ENCODE data around the gene SRRM5.
A peak's percentile ranks its signal among the peaks of the same experiment; 100 is the strongest.
"Not testable (repeated sequence)": the region's sequence is repeated elsewhere in the genome, so short reads cannot be mapped to it uniquely, and the experiment has no call there.

The SRRM5 gene

DNA sequence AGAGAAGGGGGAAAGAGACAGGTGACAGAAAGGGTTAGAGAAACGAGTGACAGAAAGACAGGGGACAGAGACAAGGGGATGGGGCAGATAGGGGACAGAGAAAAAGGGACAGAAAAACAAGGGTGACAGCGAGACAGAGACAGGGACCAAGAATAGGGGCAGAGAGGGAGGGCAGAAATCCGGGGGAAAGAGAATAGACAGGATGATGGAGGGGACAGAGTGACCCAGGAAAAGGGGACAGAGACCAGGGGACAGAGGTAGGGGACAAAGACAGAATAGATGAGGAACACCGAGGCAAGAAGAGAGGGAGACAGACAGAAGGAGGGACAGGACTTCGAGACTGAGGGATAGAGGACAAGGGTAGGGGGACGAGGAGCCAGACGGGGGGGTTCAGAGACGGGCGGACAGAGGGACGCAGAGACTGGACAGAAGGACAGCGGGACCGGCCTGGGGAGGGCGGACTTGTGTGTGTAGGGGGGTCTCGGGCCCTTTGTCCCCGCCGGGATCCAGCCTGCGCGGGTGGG, 27.2 kb downstream of the SRRM5 start:
- no peak for ATAC-seq

DNA sequence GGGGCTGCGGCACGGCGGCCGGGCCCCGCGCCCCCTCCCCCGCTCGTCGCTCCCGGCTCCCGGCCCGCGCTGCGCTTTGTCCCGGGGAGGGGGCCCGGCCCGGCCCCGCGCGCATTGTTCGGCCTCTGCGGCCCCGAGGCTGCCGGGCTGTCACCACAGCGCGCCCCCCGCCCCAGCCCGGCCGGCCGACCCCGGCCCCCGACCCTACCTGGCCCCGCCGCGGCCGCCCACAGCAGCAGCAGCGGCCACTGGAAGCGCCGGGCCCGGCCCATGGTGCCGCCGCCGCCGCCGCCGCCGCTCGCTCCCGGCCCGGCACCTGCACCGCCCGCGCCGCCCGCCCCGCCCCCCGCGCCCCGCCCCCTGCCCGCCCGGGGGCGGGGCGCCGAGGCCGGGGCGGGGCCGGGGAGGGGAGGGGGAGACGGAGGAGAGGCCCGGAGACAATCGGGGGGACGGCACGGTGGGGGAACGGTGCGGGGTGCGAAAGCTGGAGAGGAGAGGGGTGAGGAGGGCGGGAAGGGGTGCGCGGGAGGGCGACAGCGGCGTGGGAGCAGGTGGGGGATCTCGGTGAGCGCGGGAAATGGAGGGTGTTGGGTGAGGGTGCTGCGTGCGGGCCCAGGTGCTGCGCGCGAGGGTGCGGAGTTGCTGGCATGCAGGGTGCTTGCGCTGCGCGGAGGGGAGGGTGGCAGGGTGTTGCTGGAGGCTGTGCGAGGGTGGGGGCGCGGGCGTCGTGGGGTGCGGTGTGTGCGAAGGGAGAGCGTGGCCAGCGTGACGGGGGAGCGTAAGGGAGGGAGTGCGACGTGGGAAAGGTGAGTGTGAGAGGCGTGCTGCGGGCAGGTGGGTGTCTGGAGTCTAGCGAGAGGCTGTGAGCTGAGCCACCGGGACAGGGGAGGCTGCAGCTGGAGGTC, 27.9 kb downstream of the SRRM5 start, which contains the start of gene CADM4:
TSS of gene CADM4 (minus strand) at position 332 of the 905 bp plus-strand sequence. CDS start at position 272, 60 bp downstream.
- peak; percentile 75 to 83 for ATAC-seq

DNA sequence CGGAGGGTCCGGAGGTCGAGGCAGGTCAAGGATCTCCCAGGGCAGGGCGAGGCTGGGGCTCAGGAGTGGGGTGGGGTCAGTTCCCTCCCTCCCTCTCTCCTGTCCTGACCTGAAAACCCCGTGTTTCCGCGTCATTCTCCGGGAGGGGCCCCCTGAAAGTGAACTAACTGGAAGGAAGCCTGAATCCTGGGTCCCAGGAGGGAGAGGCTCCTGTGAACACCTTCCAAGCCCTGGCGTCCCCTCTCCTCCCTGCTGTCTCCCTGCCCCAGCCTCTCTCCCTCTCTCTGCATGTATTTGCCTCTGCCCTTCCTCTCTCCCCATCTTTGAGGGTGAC, 28.5 kb downstream of the SRRM5 start:
- ATAC-seq: no peak

DNA sequence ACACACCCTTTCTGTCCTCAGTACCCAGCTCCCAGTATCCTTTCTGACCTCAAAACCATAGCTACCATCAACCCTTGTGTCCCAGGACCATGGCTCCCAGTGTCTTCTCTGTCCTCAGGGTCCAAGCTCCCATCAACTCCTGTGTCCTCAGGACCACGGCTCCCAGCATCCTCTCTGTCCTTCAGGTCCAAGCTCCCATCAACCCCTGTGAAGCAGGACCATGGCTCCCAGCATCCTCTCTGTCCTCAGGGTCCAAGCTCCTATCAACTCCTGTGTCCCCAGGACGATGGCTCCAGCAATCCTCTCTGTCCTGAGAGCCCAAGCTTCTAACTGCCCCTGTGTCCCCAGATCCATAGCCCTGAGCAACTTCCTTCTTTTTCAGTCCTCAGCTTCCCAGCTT, 29.4 kb downstream of the SRRM5 start:
- no peak for ATAC-seq

DNA sequence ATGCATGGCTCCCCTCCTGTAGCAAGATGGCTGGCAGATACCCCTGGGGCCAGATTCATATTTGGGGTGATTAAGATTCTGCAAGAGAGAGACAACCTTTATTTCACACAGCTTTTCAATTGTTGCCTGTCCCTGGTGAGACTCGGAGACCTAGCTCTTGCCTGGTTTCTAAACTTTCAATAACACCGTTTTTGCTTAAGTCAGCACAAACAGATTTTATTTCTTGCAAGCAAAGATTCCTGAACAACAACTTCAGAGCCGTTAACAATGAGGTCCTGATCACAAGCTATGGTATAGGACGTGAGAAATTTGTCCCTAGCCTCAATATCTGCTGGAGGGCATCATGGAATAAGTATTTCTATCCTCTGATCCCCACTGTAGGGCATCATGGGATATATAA, 30.6 kb downstream of the SRRM5 start:
- no peak for ATAC-seq

DNA sequence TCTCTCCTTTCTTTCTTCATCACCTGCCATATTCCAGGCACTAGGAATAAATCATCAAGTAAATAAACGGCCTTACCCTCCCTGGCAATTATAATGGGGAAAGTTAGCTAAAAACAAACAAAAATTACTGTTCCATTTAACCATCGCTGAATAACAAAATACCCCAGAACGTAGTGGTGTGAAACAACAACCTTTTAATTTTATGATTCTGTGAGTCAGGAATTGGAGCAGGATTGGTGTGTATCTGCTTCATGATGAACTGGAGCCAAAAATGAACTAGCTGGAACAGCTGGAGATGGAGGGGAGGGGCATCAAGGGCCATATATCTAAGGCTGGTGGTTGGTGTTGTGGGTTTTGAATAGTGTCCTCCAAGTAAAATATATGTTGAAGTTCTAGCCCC, 31.4 kb downstream of the SRRM5 start:
- ATAC-seq: no peak

DNA sequence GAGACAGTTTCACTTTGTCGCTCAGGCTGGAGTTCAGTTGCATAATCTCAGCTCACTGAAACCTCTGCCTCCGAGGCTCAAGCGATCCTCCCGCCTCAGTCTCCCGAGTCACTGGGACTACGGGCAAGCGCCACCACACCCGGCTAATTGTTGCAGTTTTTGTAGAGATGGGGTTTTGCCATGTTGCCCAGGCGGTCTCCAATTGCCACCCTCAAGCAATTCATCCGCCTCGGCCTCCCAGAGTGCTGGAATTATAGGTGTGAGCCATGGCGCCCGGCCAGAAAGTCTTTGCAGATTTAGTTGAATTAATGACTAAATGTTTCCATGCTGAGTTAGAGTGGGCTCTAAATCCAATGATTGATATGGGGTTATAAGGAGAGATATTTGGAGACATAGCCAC, 32.3 kb downstream of the SRRM5 start:
- ATAC-seq: no peak

DNA sequence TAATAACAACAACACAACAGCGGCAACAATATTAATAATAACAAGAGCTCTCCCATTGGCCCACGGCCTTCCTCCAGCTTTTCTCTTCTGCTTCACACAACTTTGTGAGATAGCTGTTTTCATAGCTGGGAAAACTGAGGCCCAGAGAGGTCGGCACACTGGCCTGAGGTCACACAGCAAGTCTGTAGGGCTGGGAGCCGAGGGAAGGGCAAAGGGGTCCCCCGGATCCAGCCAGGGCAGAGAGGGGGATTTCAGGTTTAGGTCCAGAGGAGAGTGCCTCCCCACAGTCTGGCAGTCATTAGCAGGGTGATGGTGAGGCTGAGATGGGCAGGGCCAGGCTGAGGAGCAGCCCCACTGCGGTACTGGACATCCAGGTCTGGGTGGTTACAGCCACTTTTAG, 36.7 kb downstream of the SRRM5 start:
- ATAC-seq: no peak

DNA sequence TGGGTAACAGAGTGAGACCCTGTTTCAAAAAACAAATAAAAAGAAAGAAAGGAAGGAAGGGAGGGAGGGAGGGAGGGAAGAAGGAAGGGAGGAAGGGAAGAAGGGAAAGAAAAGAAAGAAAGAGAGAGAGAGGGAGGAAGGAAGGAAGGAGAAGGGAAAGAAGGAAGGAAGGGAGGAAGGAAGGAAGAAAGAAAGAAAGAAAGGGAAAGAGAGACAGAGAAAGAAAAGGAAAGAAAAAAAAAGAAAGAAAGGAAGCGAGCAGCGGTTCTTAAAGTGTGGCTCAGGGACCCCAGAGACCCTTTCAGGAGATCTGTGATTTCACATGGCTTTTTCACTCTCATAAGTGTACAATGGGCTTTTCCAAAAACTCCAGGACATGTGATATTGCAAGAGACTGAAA, 37.6 kb downstream of the SRRM5 start:
- ATAC-seq: no peak

DNA sequence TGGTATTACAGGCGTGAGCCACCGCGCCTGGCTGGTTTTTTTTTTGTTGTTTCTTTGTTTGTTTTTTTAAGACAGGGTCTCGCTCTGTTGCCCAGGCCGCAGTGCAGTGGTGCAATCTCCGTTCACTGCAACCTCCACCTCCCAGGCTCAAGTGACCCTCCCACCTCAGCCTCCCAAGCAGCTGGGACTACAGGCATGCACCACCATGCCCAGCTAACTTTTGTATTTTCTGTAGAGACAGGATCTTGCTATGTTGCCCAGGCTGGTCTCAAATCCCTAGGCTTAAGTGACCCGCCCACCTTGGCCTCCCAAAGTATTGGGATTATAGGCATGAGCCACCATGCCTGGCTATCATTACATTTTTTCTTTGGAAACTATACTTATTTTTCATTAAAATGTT, 38.4 kb downstream of the SRRM5 start:
- ATAC-seq: not testable (repeated sequence)

DNA sequence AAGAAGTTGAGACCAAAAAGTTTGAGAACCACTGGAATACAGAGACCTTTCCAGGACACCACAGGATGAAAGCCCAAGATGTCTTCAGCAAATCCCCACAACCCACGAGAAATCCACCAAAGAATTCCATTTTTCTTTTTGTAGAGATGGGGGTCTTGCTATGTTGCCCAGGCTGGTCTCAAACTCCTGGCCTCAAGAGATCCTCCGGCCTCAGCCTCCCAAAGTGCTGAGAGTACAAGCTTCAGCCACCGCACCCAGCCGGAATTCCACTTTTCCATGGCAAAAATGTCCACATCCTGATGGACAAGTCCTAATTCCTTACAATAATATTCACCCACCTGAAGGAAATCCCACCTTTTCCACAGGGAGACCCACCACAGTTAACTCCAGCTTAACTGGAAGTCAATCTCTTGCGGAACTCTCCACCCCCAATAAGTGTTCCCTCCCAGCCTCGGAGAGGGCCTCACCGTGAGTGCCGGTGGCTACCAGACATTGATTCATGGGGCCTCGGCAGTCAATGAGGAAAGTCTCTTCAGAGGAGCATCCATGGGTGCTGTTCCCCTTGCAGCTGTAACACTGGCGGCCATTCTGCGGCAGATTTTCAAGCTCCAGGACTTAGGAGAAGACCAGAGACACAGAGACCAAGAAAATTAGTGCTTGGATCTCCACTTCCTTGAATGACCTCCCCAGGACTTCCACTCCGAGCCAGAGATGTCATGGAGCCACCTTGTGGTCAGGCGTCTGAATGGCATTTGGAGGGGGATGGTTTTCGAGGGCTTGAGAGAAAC, 40.1 kb downstream of the SRRM5 start:
- ATAC-seq: peak in 1 of 2 donors; percentile 30

DNA sequence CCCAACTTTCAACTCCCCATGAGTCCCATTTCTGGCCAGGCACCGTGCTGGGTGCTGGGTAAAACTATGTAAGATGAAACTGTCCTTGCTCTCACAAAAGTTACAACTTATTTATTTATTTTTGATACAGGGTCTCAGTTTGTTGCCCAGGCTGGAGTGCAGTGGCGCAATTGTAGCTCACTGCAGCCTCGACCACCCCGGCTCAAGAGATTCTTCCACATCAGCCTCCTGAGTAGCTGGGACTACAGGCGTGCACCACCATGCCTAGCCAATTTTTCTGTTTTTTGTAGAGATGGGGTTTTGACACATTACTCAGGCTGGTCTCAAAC, 40.6 kb downstream of the SRRM5 start:
- no peak for ATAC-seq

DNA sequence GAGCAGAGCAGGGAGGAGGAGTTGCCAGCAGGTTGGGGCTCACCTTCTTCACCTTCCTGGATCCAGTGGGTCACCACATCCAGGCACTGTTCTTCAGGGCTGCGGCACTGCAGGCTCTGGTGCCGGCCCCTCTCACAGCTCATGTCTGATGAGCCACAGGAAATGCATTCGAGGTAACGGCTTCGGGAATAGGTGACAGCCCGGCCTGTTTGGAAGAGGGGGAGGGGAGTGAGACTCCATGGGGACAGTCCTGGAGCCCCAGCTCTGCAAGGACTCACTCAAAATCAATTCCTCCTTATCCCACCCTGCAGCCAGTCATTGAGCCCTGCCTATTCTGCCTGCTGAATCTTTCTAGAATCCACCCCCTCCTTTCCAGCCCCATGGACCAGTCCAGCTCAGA, 44.5 kb downstream of the SRRM5 start:
- ATAC-seq: no peak

DNA sequence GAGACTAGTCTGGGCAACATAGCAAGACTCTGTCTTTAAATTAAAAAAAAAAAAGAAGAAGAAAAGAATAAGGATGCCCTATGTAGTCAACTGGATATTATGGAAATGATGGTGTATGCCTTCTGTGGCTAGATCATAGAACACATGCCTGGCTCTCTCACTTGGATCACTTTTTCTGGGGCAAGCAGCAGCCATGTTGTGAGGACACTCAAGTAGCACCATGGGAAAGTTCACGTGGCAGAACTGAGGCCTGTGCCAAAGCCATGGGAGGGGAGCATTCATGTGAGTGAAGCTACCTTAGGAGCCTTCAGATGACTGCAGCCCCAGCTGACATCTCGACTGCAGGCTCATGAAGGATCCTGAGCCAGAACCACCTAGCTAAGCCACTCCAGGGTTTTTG, 46.1 kb downstream of the SRRM5 start:
- ATAC-seq: no peak

DNA sequence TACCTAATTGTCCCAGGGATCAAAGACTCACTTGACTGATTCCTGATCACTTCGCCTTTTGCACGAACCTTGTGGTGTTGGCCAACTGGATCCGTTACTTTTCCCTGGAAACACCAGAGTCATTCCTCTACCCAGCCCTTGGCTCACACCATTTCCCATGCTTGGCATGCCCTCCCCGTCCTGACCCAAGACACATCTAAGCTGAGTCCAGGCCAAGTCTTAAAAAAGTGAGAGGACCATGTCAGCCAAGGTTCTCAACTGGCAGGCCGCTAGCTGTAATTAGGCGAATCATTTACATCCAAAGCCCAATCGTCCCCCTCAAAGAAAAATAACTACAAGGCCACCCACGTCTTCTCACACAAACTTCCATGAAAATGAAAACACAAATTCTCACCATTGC, 46.6 kb downstream of the SRRM5 start:
- no peak for ATAC-seq

DNA sequence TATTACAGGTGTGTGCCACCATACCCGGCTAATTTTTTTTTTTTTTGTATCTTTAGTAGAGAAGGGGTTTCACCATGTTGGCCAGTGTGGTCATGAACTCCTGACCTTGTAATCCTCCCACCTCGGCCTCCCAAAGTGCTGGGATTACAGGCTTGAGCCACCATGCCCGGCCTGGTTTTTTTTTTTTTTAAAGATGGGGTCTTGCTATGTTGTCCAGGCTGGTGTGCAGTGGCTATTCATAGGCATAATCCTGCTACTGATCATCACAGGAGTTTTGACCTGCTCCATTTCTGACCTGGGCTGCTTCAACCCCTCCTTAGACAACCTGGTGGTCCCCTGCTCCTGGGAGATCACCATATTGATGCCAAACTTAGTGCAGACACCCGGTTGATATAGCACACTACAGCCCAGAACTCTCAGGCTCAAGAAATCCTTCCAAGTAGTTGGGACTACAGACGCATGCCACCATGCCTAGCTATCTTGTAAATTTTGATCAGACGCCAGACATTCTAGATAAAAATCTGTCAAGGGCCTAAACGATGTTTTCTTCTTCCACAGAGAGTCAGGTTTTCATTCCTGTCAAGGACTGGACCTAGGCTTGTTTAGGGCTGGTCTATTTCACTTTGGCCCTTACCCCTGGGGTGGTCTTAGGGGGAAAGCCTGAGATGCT, 48.5 kb downstream of the SRRM5 start:
- ATAC-seq: no peak

DNA sequence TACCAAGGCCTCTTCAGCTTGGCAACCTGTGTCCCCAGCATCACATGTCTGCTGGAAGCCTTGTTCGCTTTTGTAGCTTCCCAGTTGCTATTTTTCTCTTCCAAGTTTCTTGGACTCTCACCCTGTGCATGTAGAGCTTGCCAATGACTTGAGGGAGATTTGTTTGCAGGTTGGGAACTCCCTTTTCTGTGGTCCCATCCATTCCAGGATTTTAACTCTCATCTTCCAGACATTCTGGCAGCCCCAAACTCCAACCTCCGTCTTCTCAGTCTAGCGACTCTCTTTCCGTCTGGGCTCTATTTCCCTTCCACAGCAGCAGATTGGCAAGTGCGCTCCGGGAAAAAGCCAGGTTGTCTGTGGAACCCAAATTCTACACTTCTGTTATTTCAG, 49.1 kb downstream of the SRRM5 start:
- ATAC-seq: no peak

DNA sequence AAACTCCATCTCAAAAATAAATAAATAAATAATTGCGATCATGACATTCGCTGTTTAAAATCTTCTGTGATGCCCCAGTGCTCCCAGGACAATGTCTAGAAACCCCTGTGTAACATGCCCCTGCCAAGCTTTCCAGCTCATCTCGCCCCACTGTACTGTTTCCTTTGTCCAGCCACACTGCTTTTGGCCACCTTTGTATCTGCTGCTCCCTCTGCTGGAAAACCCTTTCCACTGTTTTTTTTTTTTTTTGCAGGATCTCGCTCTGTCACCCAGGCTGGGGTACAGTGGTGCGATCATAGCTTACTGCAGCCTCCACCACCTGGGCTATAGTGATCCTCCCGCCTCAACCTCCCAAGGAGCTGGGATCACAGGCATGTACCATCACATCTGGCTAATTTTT, 50.6 kb downstream of the SRRM5 start:
- ATAC-seq: no peak

DNA sequence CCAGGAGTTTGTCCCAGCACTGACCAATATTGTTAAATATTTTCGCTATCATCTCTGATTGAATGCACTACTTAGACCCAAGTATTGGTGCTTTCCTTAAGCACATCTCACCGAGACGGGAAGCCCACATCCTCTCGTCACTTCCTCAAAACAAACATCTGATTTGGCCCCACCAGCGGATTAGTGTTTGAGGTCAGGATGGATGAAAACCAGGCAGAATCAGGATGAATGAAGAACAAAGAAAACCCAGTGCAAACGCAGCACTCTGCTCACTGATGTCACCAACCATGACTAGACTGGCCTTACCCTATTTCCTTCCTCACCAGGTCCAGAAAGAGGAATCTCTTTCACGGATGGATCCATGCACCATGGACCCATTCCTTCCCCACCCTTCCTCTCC, 52.1 kb downstream of the SRRM5 start:
- no peak for ATAC-seq

All from activated CD4-positive, CD25-positive, alpha-beta regulatory T cell treated with anti-CD3 and anti-CD28 coated beads, Interleukin-2, amount 50 U/mL, for 24 hours (primary cell).